DMS 273 treated with DMSO at 0.1 percent for 48 hours (cell line): ENCODE measurements around the gene SPDEF.

Source experiments
- DNase-seq: peaks from one replicate; lab custom pipeline; 2025; lab: John Stamatoyannopoulos, UW

Gene SPDEF

GRCh38 chr6:34556031-34556471, at the start of gene SPDEF:
Gene SPDEF (minus strand): TSS chr6:34556329. CDS start chr6:34544455, 11,874 bp downstream.
- DNase-seq, result no peak

- no peak for DNase-seq
Observed at GRCh38 chr6:34603707-34604106, 47.6 kb upstream of the SPDEF start.

GRCh38 chr6:34602318-34603111, 46.4 kb upstream of the SPDEF start:
- no peak for DNase-seq

- DNase-seq, result no peak
Observed at GRCh38 chr6:34601706-34602105, 45.6 kb upstream of the SPDEF start.

- DNase-seq, result no peak
Observed at GRCh38 chr6:34600796-34601195, 44.7 kb upstream of the SPDEF start.

- DNase-seq, result no peak
Observed at GRCh38 chr6:34600101-34600500, 44.0 kb upstream of the SPDEF start.

GRCh38 chr6:34598712-34599111, 42.6 kb upstream of the SPDEF start:
- DNase-seq, result no peak

- no peak for DNase-seq
Observed at GRCh38 chr6:34597605-34598353, 41.6 kb upstream of the SPDEF start.

GRCh38 chr6:34596798-34597197, 40.7 kb upstream of the SPDEF start:
- no peak for DNase-seq

GRCh38 chr6:34595332-34596184, 39.4 kb upstream of the SPDEF start:
- no peak for DNase-seq

GRCh38 chr6:34593701-34594100, 37.6 kb upstream of the SPDEF start:
- DNase-seq, result peak; percentile 86

GRCh38 chr6:34592208-34592952, 36.3 kb upstream of the SPDEF start:
- no peak for DNase-seq

GRCh38 chr6:34589691-34590090, 33.6 kb upstream of the SPDEF start:
- DNase-seq, result no peak

- DNase-seq, result no peak
Observed at GRCh38 chr6:34589140-34589539, 33.0 kb upstream of the SPDEF start.

- DNase-seq, result no peak
Observed at GRCh38 chr6:34587851-34588250, 31.7 kb upstream of the SPDEF start.

- no peak for DNase-seq
Observed at GRCh38 chr6:34587325-34587724, 31.2 kb upstream of the SPDEF start.

- DNase-seq, result no peak
Observed at GRCh38 chr6:34586327-34587040, 30.4 kb upstream of the SPDEF start.

- DNase-seq, result no peak
Observed at GRCh38 chr6:34585512-34586061, 29.5 kb upstream of the SPDEF start.

GRCh38 chr6:34585108-34585507, 29.0 kb upstream of the SPDEF start:
- DNase-seq, result no peak

- DNase-seq, result no peak
Observed at GRCh38 chr6:34584694-34585093, 28.6 kb upstream of the SPDEF start.
